HL-60 (cell line): ENCODE measurements around the gene BMP6.

Experiments
- CTCF ChIP-seq: IDR thresholded peaks from one replicate; pipeline ENCODE4 v1.5.1; 2011; ENCODE audit warnings: low read length, control low read depth, inconsistent platforms; ENCODE audit not compliant: insufficient read depth
- GABPA ChIP-seq: IDR thresholded peaks from 2 replicates; pipeline ENCODE4 v1.6.1; 2012; ENCODE audit warnings: low read depth
- POLR2AphosphoS5 ChIP-seq: IDR thresholded peaks from 2 replicates; pipeline ENCODE4 v1.6.1; 2012; ENCODE audit warnings: low read depth
- REST ChIP-seq: IDR thresholded peaks from 2 replicates; pipeline ENCODE4 v1.6.1; 2012; ENCODE audit warnings: low read depth; ENCODE audit not compliant: insufficient replicate concordance

GRCh38 chr6:7811441-7811840, 85.5 kb downstream of the BMP6 start:
- TF ChIP-seq CTCF (no peak), POLR2AphosphoS5 (no peak), REST (no peak), GABPA (no peak)
